Measurements from ENCODE around the gene GCFC2. TPM values are rescaled to one million over a fixed set of nuclear protein-coding genes. Genes with fewer than 3 reads are reported as not detected.

The GCFC2 gene
- total and polyA plus RNA-seq, 9 of the 15 experiments (the other 6 are each of a cell fraction or from before 2014, with no cell fraction given) = 10.5 to 40.6 (median 23.0) TPM

GRCh38 chr2:75710577-75711253 lies at the start of gene GCFC2 (continued):
- TF ChIP-seq PRDM10 (IDR thresholded peaks at IDR 0.05; ENCODE audit: partially characterized antibody) (no peak), WHSC1 (IDR thresholded peaks at IDR 0.05; ENCODE audit: low read length) (no peak), EP400 (IDR thresholded peaks at IDR 0.05) (peak; percentile 96), ZNF143 (CRISPR knock-in tag; IDR thresholded peaks at IDR 0.05) (peak; percentile 60), ARID3A (IDR thresholded peaks at IDR 0.05; ENCODE audit: borderline replicate concordance, low read depth, low read length) (no peak), CBFA2T2 (conservative IDR thresholded peaks at IDR 0.05) (no peak), ZNF263 (CRISPR knock-in tag; IDR thresholded peaks at IDR 0.05; ENCODE audit: borderline replicate concordance) (peak; percentile 52; the same call in 1 of the 2 replicates), ZNF57 (CRISPR knock-in tag; IDR thresholded peaks at IDR 0.05) (no peak), ID3 (CRISPR knock-in tag; IDR thresholded peaks at IDR 0.05) (no peak), ID3 (tag; IDR thresholded peaks at IDR 0.05) (peak; percentile 68; the same call in 1 of the 2 replicates), HDAC2 (IDR thresholded peaks at IDR 0.05) (no peak), ZNF436 (CRISPR knock-in tag; IDR thresholded peaks at IDR 0.05) (no peak), JUNB (CRISPR knock-in tag; conservative IDR thresholded peaks at IDR 0.05) (no peak), ARID1B (IDR thresholded peaks at IDR 0.05) (no peak), FOXA3 (CRISPR knock-in tag; conservative IDR thresholded peaks at IDR 0.05 in 1 of 2, IDR thresholded peaks at IDR 0.05 in 1 of 2) (peak in 1 of 2 experiments; percentile 91; a peak in 2 of 4 replicates), MLLT1 (IDR thresholded peaks at IDR 0.05) (peak in 1 of 2 experiments; percentile 60; a peak in 1 of 4 replicates), ZNF717 (CRISPR knock-in tag; IDR thresholded peaks at IDR 0.05) (no peak), ZSCAN32 (CRISPR knock-in tag; IDR thresholded peaks at IDR 0.05) (no peak), JUN (IDR thresholded peaks at IDR 0.05; ENCODE audit: borderline replicate concordance, low read depth, low read length) (peak; percentile 48; the same call in 1 of the 2 replicates), JUN (CRISPR knock-in tag; IDR thresholded peaks at IDR 0.05; ENCODE audit: borderline replicate concordance) (peak; percentile 96), CCNT2 (IDR thresholded peaks at IDR 0.05; ENCODE audit: borderline replicate concordance, extremely low read depth, insufficient read length, low read depth, low read length) (peak; percentile 82), E2F3 (CRISPR knock-in tag; IDR thresholded peaks at IDR 0.05) (no peak; the same call in 1 of the 2 replicates)

Data from K562 (cell line).